Endothelial cell (in vitro differentiated cells): ENCODE data around the gene ZAP70. TPM values are rescaled to one million over a fixed set of nuclear protein-coding genes. Genes with fewer than 3 reads are reported as not detected.

Experiments used
- DNase-seq: peaks from one replicate; pipeline ENCODE4 v3.0.0; 2021; ENCODE audit warnings: low spot score
- H3K27ac Mint-ChIP-seq: one replicate; pipeline ENCODE4 v1.8.0; 2021; ENCODE audit warnings: mixed read lengths, inconsistent platforms; ENCODE audit not compliant: unreplicated experiment
- H3K27me3 Mint-ChIP-seq: one replicate; pipeline ENCODE4 v1.8.0; 2021; ENCODE audit warnings: mild to moderate bottlenecking, moderate library complexity, mixed read lengths, inconsistent platforms; ENCODE audit not compliant: unreplicated experiment
- H3K36me3 Mint-ChIP-seq: one replicate; pipeline ENCODE4 v1.8.0; 2021; ENCODE audit warnings: mild to moderate bottlenecking, low read depth, mixed read lengths, inconsistent platforms; ENCODE audit not compliant: unreplicated experiment
- H3K4me1 Mint-ChIP-seq: one replicate; pipeline ENCODE4 v1.8.0; 2021; ENCODE audit warnings: mild to moderate bottlenecking, mixed read lengths, inconsistent platforms; ENCODE audit not compliant: unreplicated experiment
- H3K4me3 Mint-ChIP-seq: one replicate; pipeline ENCODE4 v1.8.0; 2021; ENCODE audit warnings: mild to moderate bottlenecking, mixed read lengths, inconsistent platforms; ENCODE audit not compliant: unreplicated experiment
- H3K9me3 Mint-ChIP-seq: one replicate; pipeline ENCODE4 v1.8.0; 2021; ENCODE audit warnings: mixed read lengths, inconsistent platforms; ENCODE audit not compliant: unreplicated experiment
- CTCF ChIP-seq: fragments of 200-600 bp; sonication (generic); IDR thresholded peaks from one replicate; pipeline ENCODE4 v1.5.0; 2021; ENCODE audit warnings: antibody characterized with exemption; ENCODE audit not compliant: unreplicated experiment
- total RNA-seq: library from RNA; stranded (reverse); fragmentation: NEBNext Ultra II Directional; extraction: Animal tissue kit (Norgen Biotek cat#: 25700); gene quantifications from one replicate; pipeline ENCODE4 v1.2.1, GENCODE V29; 2021; ENCODE audit not compliant: unreplicated experiment

ZAP70 gene
- total RNA-seq, 1 donor from 2014 or later: 93.4 TPM

- no peaks in the 10 kb centered on the region for H3K36me3 Mint-ChIP-seq
- TF ChIP-seq CTCF: no peak
- no peaks in the 10 kb centered on the region for H3K4me1 Mint-ChIP-seq
- H3K27ac Mint-ChIP-seq: no peak overlapping the region
- H3K27me3 Mint-ChIP-seq: no peaks in the 10 kb centered on the region
- no peaks in the 10 kb centered on the region for H3K9me3 Mint-ChIP-seq
- no peak overlapping the region for H3K4me3 Mint-ChIP-seq
- no peak for DNase-seq
Measured at GRCh38 chr2:97688062-97688827, 25.1 kb upstream of the ZAP70 start.

GRCh38 chr2:97691166-97691565 is 22.2 kb upstream of the ZAP70 start:
- Mint-ChIP-seq H3K27me3 (no peaks in the 10 kb centered on the region), H3K36me3 (no peaks in the 10 kb centered on the region), H3K4me1 (no peaks in the 10 kb centered on the region), H3K27ac (no peak overlapping the region), H3K9me3 (no peaks in the 10 kb centered on the region), H3K4me3 (no peak overlapping the region)
- TF ChIP-seq CTCF: no peak
- no peak for DNase-seq

GRCh38 chr2:97693476-97693875 is 19.9 kb upstream of the ZAP70 start:
- Mint-ChIP-seq H3K4me1 (no peaks in the 10 kb centered on the region), H3K9me3 (no peaks in the 10 kb centered on the region), H3K27ac (no peak overlapping the region), H3K4me3 (no peak overlapping the region), H3K27me3 (no peaks in the 10 kb centered on the region), H3K36me3 (no peaks in the 10 kb centered on the region)
- DNase-seq: no peak
- no peak for TF ChIP-seq CTCF

- Mint-ChIP-seq H3K4me3 (no peak overlapping the region), H3K27ac (no peak overlapping the region), H3K4me1 (peaks cover 9% of the 10 kb centered on the region), H3K27me3 (no peaks in the 10 kb centered on the region), H3K9me3 (no peaks in the 10 kb centered on the region), H3K36me3 (no peaks in the 10 kb centered on the region)
- no peak for TF ChIP-seq CTCF
- DNase-seq: no peak
Measured at GRCh38 chr2:97695744-97696143, 17.6 kb upstream of the ZAP70 start.
